Erythroblast (primary cell): ENCODE results near the gene EMP2.

Experiments used
- GATA1 ChIP-seq: IDR thresholded peaks from 2 replicates; pipeline ENCODE4 v1.6.1; 2011; ENCODE audit warnings: low read depth, mild to moderate bottlenecking, control low read depth, low read length, moderate library complexity
- POLR2A ChIP-seq: IDR thresholded peaks from 2 replicates; pipeline ENCODE4 v1.6.1; 2011; ENCODE audit warnings: mild to moderate bottlenecking, low read length

DNA sequence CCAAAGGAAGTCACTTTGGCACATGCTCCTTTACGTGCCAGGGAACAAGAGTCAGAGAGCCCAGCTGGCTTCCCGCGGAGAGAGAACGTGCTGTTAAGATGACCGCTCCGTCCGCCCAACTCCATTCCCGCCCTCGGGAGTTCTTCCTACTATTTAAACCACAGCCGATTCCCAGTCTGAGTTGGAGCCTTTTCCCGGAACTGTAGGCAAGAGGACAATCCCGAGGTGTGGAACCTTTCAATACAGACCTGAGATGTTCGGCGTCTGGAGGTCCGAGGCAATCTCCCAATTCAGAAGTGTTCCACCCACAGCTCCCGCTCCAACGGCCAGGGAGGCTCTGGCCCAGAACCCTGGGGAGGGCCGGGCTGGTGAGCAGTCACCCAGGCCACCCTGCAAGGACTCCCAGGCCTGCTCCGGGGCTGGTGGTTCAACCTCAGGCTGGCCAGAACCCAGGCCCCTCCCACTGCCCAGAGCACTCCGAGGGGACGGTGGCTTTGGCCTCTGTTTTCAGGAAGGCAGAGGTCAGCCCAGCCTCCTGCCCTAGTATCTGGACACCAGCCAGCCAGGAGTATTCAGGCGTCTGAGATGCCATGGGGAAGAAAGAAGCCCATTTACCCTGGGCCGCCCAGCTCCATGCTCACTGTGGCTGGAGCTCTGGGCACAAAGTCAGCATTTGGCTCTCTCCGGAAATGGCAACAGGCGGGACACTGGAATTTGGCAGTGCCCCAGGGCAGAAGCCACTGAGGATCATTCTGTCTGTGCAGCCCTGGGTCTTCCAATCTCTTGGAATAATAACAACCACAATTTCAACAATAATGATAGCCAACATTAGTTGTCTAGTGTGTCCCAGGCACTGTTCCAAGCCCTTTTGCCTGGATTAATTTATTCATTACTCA, 21.4 kb downstream of the EMP2 start:
- TF ChIP-seq POLR2A (no peak), GATA1 (no peak)
